Stimulated activated naive B cell treated with anti-CD40 and anti-IgM and Interleukin-4, amounts not matched to agents 10 μg/mL and 1 μg/mL and 100 μg/mL, for 72 hours (primary cell): ENCODE data around the gene SCARB1.
A peak's percentile ranks its signal among the peaks of the same experiment; 100 is the strongest.

Source experiments
- ATAC-seq, 2 donors: fragments of 150-1000 bp; cut with Tn5 transposase; replicated peaks; 2 replicates each; pipeline ENCODE4 v1.10.0; 2021; ENCODE audit warnings: moderate library complexity in 1 of 2
- DNase-seq: peaks from one replicate; pipeline ENCODE4 v3.0.0; 2021
- H3K27ac Mint-ChIP-seq: one replicate; pipeline ENCODE4 v1.8.0; 2022; ENCODE audit warnings: mild to moderate bottlenecking, mixed read lengths
- H3K27me3 Mint-ChIP-seq, 2 donors: one replicate each; pipeline ENCODE4 v1.8.0; 2022; ENCODE audit warnings: mixed read lengths in 2 of 2
- H3K36me3 Mint-ChIP-seq, 2 donors: one replicate each; pipeline ENCODE4 v1.8.0; 2022; ENCODE audit warnings: mixed read lengths in 2 of 2, mild to moderate bottlenecking in 1 of 2
- H3K4me1 Mint-ChIP-seq, 2 donors: one replicate each; pipeline ENCODE4 v1.8.0; 2022; ENCODE audit warnings: mixed read lengths in 2 of 2, mild to moderate bottlenecking in 1 of 2
- H3K4me3 Mint-ChIP-seq, 2 donors: one replicate each; pipeline ENCODE4 v1.8.0; 2022; ENCODE audit warnings: mild to moderate bottlenecking in 2 of 2, mixed read lengths in 2 of 2, moderate library complexity in 1 of 2
- H3K9me3 Mint-ChIP-seq, 2 donors: one replicate each; pipeline ENCODE4 v1.8.0; 2022; ENCODE audit warnings: mixed read lengths in 2 of 2, mild to moderate bottlenecking in 1 of 2

The SCARB1 gene

DNA sequence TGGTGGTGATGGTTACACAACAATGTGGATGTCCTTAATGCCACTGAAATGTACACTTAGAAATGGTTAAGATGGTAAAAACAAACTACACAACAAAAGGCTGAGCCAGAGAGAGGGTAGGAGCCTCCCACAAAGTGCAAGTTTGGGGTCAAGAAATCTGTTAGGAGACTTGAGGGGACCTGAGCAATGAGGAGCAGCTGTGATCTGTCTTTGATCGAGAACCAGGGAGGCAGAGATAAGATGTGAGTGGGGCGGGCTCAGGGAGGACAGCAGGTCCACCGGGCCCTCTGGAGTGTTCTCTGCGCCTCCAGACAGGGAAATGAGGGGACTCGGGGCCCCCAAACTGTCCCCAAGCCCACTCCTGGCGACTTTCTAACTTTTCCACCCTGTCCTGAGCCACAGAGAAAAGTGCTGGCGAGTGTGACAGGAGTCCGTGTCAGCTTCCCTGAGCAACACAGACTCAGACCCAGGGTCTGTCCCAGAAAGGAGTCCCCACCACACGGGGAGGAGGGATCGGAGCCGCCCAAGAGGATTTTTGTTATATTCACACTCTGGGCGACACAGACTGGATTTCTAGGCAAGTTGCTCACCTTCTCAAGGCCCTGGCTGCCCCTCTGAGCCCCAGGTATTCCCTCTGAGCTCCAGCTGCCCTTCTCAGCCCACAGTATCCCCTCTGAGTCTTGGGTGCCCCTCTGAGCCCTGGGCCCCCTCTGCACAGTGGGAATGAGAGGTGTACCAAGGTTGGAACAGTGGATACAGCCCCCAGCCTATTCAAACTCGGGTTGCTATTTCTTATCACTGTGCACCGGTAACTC lies 11.5 kb upstream of the SCARB1 start:
- Mint-ChIP-seq H3K9me3 (no peaks in the 10 kb centered on the region), H3K27me3 (peaks cover 0 to 3% of the 10 kb centered on the region in 2 donors), H3K4me1 (peaks cover 0 to 9% of the 10 kb centered on the region in 2 donors), H3K27ac (no peak overlapping the region), H3K4me3 (no peak overlapping the region), H3K36me3 (peaks cover 0 to 2% of the 10 kb centered on the region in 2 donors)
- DNase-seq = no peak
- no peak for ATAC-seq

DNA sequence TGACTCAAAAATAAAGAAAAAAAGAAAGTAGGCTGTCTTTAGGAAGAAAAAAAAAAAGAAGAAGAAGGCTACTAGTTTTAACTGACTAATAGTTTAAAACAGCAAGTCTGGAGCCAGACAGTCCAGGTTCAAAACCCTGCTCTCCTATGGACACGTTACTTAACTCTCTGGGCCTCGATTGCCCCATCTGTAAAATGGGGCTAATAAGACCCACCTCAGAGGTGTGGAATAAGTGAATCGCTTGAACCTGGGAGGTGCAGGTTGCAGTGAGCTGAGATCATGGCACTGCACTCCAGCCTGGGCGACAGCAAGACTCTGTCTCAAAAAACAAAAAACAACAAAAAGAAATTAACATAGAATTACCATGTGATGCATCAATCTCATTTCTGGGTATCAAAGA lies 10.5 kb upstream of the SCARB1 start:
- Mint-ChIP-seq H3K9me3 (no peaks in the 10 kb centered on the region), H3K4me1 (peaks cover 4 to 12% of the 10 kb centered on the region in 2 donors), H3K4me3 (no peak overlapping the region), H3K27me3 (peaks cover 0 to 3% of the 10 kb centered on the region in 2 donors), H3K27ac (no peak overlapping the region), H3K36me3 (peaks cover 0 to 2% of the 10 kb centered on the region in 2 donors)
- ATAC-seq = no peak
- DNase-seq = no peak

DNA sequence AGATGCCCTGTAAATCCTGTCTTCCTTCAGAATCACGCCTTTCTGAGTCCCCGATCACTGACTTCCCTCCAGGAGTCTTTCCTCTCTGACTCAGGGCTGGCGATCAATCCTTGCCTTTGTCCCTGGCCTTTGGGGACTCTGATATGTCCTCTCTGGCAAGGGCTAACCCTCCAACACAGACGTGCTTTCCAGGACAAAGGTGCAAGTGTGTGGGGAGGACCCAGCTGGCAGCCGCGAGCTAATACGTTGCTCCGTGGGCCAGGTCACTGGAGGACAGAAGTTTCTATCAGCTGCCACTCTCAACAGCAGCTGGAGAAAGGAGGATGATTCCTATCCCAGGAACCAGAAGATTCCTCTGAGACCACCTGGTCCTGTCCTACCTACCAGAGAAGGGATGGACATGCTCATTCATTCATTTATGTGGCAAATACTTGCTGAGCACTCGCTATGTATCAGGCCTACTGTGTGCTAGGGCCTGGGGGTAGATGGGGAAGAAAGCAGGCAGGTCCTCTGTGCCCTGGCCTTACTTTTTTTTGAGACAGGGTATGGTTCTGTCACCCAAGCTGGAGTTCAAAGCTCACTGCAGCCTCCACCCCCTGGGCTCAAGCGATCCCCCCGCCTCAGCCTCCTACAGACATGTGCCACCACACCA lies 8.5 kb upstream of the SCARB1 start:
- Mint-ChIP-seq H3K27me3 (peaks cover 0 to 3% of the 10 kb centered on the region in 2 donors), H3K36me3 (no peaks in the 10 kb centered on the region), H3K9me3 (no peaks in the 10 kb centered on the region), H3K4me1 (peaks cover 19 to 20% of the 10 kb centered on the region in 2 donors), H3K27ac (no peak overlapping the region), H3K4me3 (no peak overlapping the region)
- ATAC-seq = no peak
- DNase-seq = no peak

- Mint-ChIP-seq H3K4me1 (peaks cover 24 to 25% of the 10 kb centered on the region in 2 donors), H3K27ac (no peak overlapping the region), H3K27me3 (peaks cover 0 to 2% of the 10 kb centered on the region in 2 donors), H3K9me3 (no peaks in the 10 kb centered on the region), H3K4me3 (no peak overlapping the region), H3K36me3 (no peaks in the 10 kb centered on the region)
- ATAC-seq (no peak), DNase-seq (no peak)
Observed at GRCh38 chr12:124871297-124871696, 7.6 kb upstream of the SCARB1 start.

DNA sequence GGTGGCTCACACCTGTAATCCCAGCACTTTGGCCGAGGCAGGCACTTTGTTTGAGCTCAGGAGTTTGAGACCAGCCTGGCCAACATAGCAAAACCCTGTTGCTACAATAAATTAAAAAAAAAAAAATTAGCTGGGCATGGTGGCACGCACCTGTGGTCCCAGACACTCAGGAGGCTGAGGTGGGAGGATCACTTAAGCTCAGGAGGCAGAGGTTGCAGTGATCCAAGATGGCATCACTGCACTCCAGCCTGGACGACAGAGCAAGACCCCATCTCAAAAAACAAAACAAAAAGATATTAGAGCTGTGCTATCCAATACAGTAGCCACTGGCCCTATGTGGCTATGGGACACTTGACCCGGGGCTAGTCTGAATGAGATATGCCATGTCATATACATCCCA lies 6.9 kb upstream of the SCARB1 start:
- no peak overlapping the region for H3K4me3 Mint-ChIP-seq
- no peaks in the 10 kb centered on the region for H3K36me3 Mint-ChIP-seq
- H3K27me3 Mint-ChIP-seq = no peaks in the 10 kb centered on the region
- no peaks in the 10 kb centered on the region for H3K9me3 Mint-ChIP-seq
- H3K4me1 Mint-ChIP-seq = peaks cover 25 to 33% of the 10 kb centered on the region in 2 donors
- DNase-seq (no peak), ATAC-seq (no peak)
- no peak overlapping the region for H3K27ac Mint-ChIP-seq

GRCh38 chr12:124869059-124869665 lies 5.5 kb upstream of the SCARB1 start:
- Mint-ChIP-seq H3K9me3 (no peaks in the 10 kb centered on the region), H3K36me3 (no peaks in the 10 kb centered on the region), H3K4me3 (peak overlapping the region; percentile 78 to 82), H3K4me1 (peaks cover 26 to 46% of the 10 kb centered on the region in 2 donors), H3K27me3 (no peaks in the 10 kb centered on the region), H3K27ac (peak overlapping the region; percentile 92)
- ATAC-seq (peak; percentile 78 to 85), DNase-seq (no peak)

- DNase-seq = no peak
- peak; percentile 19 to 29 for ATAC-seq
- Mint-ChIP-seq H3K27ac (peak overlapping the region; percentile 92), H3K4me1 (peaks cover 29 to 51% of the 10 kb centered on the region in 2 donors), H3K27me3 (no peaks in the 10 kb centered on the region), H3K9me3 (no peaks in the 10 kb centered on the region), H3K36me3 (no peaks in the 10 kb centered on the region), H3K4me3 (peak overlapping the region; percentile 78 to 82)
Observed at GRCh38 chr12:124868252-124869058, 4.8 kb upstream of the SCARB1 start.

GRCh38 chr12:124867401-124867930 lies 3.8 kb upstream of the SCARB1 start:
- Mint-ChIP-seq H3K9me3 (no peaks in the 10 kb centered on the region), H3K36me3 (no peaks in the 10 kb centered on the region), H3K4me1 (peaks cover 34 to 57% of the 10 kb centered on the region in 2 donors), H3K27ac (no peak overlapping the region), H3K27me3 (no peaks in the 10 kb centered on the region), H3K4me3 (no peak overlapping the region)
- DNase-seq (no peak), ATAC-seq (no peak)

GRCh38 chr12:124866883-124867400 lies 3.3 kb upstream of the SCARB1 start:
- Mint-ChIP-seq H3K27ac (no peak overlapping the region), H3K9me3 (no peaks in the 10 kb centered on the region), H3K4me3 (no peak overlapping the region), H3K27me3 (no peaks in the 10 kb centered on the region), H3K4me1 (peaks cover 39 to 62% of the 10 kb centered on the region in 2 donors), H3K36me3 (no peaks in the 10 kb centered on the region)
- DNase-seq (no peak), ATAC-seq (no peak)

GRCh38 chr12:124866195-124866882 lies 2.7 kb upstream of the SCARB1 start:
- DNase-seq = no peak
- ATAC-seq = no peak
- Mint-ChIP-seq H3K36me3 (peaks cover 0 to 6% of the 10 kb centered on the region in 2 donors), H3K4me1 (peaks cover 45 to 68% of the 10 kb centered on the region in 2 donors), H3K27me3 (no peaks in the 10 kb centered on the region), H3K27ac (no peak overlapping the region), H3K4me3 (no peak overlapping the region), H3K9me3 (no peaks in the 10 kb centered on the region)

DNA sequence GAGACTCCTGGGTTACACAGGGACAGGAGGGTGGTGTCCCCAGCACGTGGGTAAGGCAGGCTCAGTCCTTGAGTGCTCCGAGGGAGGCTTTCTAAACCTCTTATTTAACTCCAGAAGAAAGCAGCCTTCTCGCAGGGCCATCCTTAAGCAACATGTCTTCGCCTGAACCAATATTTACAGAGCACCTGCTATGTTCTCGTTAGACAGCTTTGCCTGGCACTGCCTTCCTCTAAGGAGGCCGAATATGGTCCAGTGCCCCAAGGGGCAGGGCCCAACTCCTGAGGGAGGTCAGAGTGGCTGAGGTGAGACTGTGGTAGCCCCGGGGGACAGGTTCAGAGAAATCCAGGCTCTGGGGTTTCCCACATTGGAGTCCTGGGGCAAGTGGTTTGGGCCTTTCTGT lies 2.1 kb upstream of the SCARB1 start:
- Mint-ChIP-seq H3K36me3 (peaks cover 0 to 6% of the 10 kb centered on the region in 2 donors), H3K27me3 (no peaks in the 10 kb centered on the region), H3K27ac (no peak overlapping the region), H3K4me1 (peaks cover 46 to 70% of the 10 kb centered on the region in 2 donors), H3K9me3 (no peaks in the 10 kb centered on the region), H3K4me3 (no peak overlapping the region)
- ATAC-seq (no peak), DNase-seq (no peak)

- Mint-ChIP-seq H3K36me3 (peaks cover 6 to 12% of the 10 kb centered on the region in 2 donors), H3K4me3 (peak overlapping the region; percentile 80 to 83), H3K4me1 (peaks cover 50 to 74% of the 10 kb centered on the region in 2 donors), H3K27ac (peak overlapping the region; percentile 97), H3K27me3 (no peaks in the 10 kb centered on the region), H3K9me3 (no peaks in the 10 kb centered on the region)
- no peak for DNase-seq
- ATAC-seq = no peak
Observed at GRCh38 chr12:124864326-124864752, 675 bp upstream of the SCARB1 start.

DNA sequence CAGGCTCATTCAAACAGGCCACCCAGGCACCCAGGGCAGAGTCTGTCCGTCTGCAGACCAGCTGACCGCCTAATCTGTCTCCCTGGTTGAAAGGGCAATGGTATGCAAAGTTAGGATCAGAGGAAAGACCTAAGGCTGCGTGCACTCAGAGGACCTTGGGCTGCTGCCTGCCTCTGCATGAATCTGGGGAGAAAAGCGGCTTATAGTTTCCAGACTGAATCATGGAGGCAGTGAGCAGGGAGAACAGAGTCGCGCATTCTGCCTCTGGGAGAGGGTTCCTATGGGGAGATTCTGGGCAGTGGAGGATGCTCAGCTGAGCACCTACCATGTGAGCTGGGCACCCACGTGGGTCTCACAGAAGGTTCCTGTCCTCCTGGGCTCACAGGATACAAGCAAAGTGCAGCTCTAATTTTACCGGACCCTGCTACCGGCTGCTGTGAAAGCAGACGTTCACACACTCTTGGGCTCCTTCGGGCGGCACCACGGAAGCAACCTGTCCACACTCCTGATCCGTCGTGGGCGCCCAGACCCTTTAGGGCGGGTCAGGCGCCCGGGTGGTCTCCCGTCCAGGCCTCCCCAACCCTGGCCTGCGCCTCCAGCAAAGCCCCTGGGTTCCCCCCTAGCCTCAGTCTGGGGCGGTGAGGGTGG lies 772 bp downstream of the SCARB1 start:
- ATAC-seq (peak; percentile 35 to 36), DNase-seq (no peak)
- H3K4me3 Mint-ChIP-seq = peak overlapping the region; percentile 80 to 89
- H3K9me3 Mint-ChIP-seq = no peaks in the 10 kb centered on the region
- peaks cover 44 to 69% of the 10 kb centered on the region in 2 donors for H3K4me1 Mint-ChIP-seq
- peaks cover 6 to 15% of the 10 kb centered on the region in 2 donors for H3K36me3 Mint-ChIP-seq
- H3K27ac Mint-ChIP-seq = peak overlapping the region; percentile 91
- no peaks in the 10 kb centered on the region for H3K27me3 Mint-ChIP-seq
